GM12873 (cell line): Measurements from ENCODE around the gene UMAD1.

Experiments used
- CTCF ChIP-seq: IDR thresholded peaks from 2 replicates; pipeline ENCODE4 v1.5.1; 2012; ENCODE audit warnings: low read depth, mild to moderate bottlenecking, moderate library complexity, low read length, control low read depth; ENCODE audit not compliant: insufficient read depth; ENCODE audit errors: missing control alignments

The UMAD1 gene

GRCh38 chr7:7640221-7641128 is at the start of gene UMAD1:
TSS of gene UMAD1 (plus strand) at chr7:7640752. CDS start at chr7:7673372, 32,620 bp downstream.
- TF ChIP-seq CTCF = no peak

- no peak for TF ChIP-seq CTCF
Observed at GRCh38 chr7:7595451-7595850, 45.1 kb upstream of the UMAD1 start.

- no peak for TF ChIP-seq CTCF
Observed at GRCh38 chr7:7596176-7596575, 44.4 kb upstream of the UMAD1 start.

- TF ChIP-seq CTCF = no peak
Observed at GRCh38 chr7:7607010-7607409, 33.5 kb upstream of the UMAD1 start.

- TF ChIP-seq CTCF = no peak
Observed at GRCh38 chr7:7609330-7609729, 31.2 kb upstream of the UMAD1 start.

GRCh38 chr7:7612519-7612918 is 28.0 kb upstream of the UMAD1 start:
- TF ChIP-seq CTCF = no peak

GRCh38 chr7:7613210-7613609 is 27.3 kb upstream of the UMAD1 start:
- TF ChIP-seq CTCF = no peak
